A172 (cell line): ENCODE results near the gene STATH. TPM values are rescaled to one million over a fixed set of nuclear protein-coding genes. Genes with fewer than 3 reads are reported as not detected.
A peak's percentile ranks its signal among the peaks of the same experiment; 100 is the strongest.
"Not testable (repeated sequence)": the region's sequence is repeated elsewhere in the genome, so short reads cannot be mapped to it uniquely, and the experiment has no call there.

Source experiments
- DNase-seq: peaks from one replicate; pipeline ENCODE4 v3.0.0-alpha.2; 2015; ENCODE audit warnings: low spot score
- total RNA-seq: library from RNA; depleted of rRNA; stranded (reverse); fragments of >200 nt; shearing (Covaris generic); gene quantifications from 2 replicates; pipeline ENCODE4 v1.2.3, GENCODE V29; 2014; rRNA removed

Gene STATH
- not detected in 2 replicates for total RNA-seq

DNA sequence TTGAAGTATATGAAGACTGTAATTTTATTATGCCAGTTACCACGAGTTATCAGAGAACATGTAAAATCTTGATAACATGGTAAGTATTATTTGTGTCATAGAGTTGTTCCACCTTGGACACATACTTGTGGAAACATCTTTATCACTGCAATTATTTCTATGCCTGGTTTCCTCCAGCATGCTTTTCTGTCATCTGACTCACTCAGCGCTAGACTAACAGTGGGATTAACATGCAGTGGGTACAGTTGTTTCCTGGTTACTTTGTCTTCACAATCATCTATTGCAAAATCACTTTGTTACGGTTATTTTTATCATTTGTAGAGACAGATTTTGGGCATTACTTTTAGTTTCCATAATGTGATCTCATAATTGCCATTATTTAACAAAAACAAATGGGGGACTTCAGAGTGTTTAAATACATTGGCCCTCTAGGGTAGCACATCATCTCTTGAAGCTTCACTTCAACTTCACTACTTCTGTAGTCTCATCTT lies at the start of gene STATH:
STATH (plus strand) TSS at position 441 of the 491 bp plus-strand sequence. CDS start 2,472 bp downstream, outside the sequence.
- peak; percentile 0 for DNase-seq

- DNase-seq: no peak
Measured at GRCh38 chr4:69951602-69952001, 44.2 kb upstream of the STATH start.

DNA sequence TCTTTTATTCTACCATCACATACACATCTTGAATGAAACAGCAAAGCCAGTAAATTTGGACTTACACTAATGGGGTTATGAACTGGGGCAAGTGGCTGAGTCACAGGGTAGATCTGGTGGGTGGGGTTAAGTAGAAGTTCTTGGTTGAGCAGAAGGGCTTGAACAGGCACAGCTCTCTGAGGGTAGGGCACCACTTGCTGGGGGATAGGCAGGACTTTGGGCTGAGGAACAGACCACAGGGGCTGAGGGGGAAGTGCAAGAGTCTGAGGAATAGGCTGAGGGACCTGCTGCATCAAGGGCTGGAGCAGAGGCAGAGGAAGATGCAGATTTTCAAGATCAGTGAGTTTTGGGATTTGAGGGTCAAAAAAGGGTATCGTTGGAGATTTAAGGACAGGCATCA lies 38.6 kb upstream of the STATH start:
- DNase-seq: no peak

DNA sequence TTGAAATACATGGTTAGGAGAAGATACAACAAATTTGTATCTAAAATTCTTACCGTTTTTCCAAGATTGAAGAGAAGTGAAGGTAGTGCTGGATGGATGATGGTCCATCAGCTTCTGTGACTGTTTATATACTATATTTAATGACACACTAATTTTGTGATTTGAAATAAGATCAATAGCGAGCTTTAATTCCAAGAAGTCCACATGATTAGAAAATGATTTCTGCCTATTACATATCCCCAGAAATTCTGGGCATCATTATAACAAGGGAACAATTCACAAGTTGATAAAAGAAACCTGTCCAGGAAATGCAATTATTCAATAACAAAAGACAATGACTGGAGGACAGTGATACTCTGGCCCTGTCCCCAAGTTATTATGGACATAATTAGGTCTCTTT lies 30.1 kb upstream of the STATH start, which contains the start of gene CSN2:
CSN2 (minus strand) TSS at position 101 of the 400 bp plus-strand sequence. CDS start 4,733 bp downstream, outside the sequence.
- no peak for DNase-seq

DNA sequence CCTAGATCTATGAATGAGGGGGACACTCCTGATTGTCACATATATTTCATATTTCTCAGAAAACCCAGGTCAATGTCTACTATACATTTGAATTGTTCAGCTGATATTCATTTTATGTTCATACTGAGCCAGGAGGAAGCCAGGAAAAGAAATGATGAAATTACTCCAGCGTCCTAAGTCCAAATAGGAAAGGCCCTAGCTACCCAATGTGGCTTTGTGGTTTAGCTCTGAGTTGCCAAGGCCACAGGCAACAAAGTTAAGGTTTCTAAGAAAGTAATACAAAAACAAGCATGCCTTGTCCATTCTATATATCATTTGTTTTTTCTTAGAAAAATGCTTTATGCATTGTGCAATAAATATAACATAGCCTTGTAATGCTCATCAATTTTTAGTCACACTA lies 25.7 kb upstream of the STATH start:
- no peak for DNase-seq

- DNase-seq: no peak
Measured at GRCh38 chr4:69974631-69975030, 21.1 kb upstream of the STATH start.

DNA sequence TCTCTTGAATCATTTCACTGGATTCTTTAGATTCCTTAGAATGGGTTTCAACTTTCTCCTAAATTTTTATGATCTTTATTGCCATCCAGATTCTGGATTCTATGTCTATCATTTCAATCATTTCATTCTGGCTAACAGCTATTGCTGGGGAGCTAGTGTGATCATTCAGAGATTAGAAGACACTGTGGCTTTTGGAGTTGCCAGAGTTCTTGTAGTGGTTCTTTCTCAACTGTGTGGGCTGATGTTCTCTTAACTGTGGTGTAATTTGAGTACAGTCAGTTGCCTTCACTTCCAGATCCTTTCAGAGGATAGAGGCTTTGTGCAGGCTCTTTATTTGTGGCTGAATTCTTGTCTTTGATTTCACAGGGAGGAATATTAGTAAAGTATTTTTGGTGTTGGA lies 18.2 kb upstream of the STATH start:
- no peak for DNase-seq

DNA sequence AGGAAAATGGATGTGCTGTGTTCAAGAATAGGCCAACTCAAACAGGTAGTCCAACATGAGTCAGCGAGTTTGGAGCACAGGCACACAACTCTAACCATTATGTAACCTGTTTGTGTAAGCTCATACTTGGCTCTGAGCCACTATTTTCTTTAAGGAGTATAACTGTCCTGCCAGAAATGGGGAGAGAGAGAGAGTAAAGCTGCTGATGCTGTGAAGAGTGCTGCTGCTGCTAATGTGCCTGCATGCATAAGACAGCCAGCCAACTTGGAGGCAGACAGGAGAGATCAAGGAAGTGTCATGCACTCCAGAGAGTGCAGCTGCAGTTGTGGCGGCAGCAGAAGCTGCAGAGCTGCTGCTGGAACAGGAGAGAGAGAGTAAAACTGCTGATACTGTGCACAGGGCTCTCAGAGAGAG lies 11.7 kb upstream of the STATH start:
- peak; percentile 7 for DNase-seq

DNA sequence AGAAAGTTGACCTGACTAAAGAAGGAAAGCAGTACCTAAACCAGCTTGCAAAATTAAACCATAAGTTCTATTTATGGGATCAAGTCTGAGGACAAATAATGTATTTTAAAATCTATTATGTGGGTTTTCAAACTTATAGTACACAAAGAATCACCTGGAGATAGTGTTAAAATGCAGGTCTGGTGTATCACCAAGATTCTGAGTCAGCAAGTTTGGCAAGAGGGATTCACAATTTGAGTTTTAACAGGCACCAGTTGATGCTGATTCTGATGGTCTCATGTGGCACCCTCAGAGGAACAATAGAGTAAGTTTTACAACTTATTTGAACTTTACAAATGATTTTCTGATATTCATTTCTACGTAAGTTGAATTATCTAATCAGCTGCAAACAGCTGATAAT lies 9.1 kb upstream of the STATH start:
- DNase-seq: no peak

- no peak for DNase-seq
Measured at GRCh38 chr4:69991016-69991415, 4.8 kb upstream of the STATH start.

DNA sequence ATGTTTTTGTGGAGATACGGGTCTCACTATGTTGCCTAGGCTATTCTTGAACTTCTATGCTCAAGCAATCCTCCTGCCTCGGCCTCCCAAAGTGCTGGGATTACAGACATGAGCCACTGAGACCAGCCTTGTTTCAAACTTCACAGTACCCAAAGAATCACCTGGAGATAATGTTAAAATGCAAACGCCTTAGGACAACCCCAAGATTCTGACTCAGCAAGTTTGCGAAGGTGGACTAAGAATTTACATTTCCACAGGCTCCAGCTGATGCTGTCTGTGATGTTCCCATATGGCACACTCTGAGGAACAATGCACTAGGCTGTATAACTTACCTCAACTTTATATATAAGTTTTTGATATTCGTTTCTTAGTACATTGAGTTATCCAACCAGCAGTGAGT lies 984 bp upstream of the STATH start:
- no peak for DNase-seq

GRCh38 chr4:69999420-69999819 lies 3.7 kb downstream of the STATH start:
- DNase-seq: no peak

DNA sequence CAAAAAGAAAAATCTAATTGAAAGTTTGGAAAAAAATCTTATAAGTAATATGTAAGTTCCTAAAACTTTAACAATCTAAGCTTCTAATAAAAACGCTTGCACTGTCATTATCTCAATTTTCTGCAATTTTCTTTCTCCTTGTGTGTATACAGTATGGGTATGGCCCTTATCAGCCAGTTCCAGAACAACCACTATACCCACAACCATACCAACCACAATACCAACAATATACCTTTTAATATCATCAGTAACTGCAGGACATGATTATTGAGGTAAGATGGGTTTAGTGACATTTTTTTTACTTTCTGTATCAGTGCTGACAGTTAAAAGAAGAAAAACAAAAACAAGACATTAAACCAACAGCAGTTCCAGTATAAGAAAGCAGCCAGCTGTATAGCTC lies 4.9 kb downstream of the STATH start:
- no peak for DNase-seq

DNA sequence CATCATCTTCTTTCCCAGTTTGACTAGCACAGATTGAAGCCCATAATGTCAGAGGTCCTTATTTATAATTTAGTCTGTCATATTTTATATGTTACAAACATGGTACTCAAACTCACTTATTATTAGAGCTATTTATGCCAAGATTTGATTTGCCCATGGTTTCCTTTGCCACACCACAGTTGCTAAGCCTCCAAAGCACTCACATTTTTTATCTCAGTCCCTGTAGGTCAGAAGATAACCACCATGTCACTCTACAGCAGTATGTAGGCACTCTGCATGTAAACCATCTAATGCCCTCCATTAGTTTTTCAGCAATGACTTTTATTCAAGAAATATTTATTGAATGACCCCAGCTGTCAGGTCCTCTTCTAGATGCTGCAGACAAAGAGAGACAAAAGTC lies 6.7 kb downstream of the STATH start:
- DNase-seq: no peak

- no peak for DNase-seq
Measured at GRCh38 chr4:70008771-70009170, 13.0 kb downstream of the STATH start.

- DNase-seq: not testable (repeated sequence)
Measured at GRCh38 chr4:70019006-70019405, 23.2 kb downstream of the STATH start.

DNA sequence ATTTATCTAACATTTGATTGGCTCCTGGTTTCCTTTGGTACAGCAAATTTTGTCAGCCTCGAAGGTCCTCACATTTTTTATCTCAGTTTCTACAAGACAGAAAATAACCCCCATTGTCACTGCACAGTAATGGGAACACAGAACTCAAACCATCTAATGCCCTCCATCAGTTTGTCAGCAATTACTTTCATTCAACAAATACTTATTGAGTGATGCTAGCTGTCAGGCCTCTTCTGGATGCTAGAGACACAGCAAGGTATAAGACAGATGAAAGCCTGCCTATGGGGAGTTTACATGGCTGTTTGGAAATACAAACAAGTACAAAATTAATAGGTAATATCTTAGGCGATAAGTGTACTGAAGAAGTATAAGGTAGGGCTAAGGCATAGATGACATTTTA lies 27.5 kb downstream of the STATH start:
- DNase-seq: no peak

DNA sequence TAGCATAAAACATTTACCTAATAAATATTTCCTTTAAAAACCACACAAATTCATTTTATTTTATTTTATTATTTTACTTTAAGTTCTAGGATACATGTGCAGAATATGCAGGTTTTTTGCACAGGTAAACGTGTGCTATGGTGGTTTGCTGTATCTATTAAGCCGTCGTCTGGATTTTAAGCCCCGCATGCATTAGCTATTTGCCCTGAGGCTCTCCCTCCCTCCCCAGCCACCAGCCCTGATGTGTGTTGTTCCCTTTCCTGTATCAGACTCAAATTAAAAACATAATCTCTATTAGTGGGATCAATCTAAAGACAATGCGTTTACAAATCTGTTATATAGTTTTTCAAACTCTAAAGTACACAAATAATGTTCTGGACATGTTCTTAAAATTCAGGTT lies 31.2 kb downstream of the STATH start:
- no peak for DNase-seq

GRCh38 chr4:70028159-70028558 lies 32.4 kb downstream of the STATH start, which contains the start of gene HTN3:
Gene HTN3 (plus strand): TSS chr4:70028459. CDS start chr4:70030741, 2,282 bp downstream.
- DNase-seq: peak; percentile 1

DNA sequence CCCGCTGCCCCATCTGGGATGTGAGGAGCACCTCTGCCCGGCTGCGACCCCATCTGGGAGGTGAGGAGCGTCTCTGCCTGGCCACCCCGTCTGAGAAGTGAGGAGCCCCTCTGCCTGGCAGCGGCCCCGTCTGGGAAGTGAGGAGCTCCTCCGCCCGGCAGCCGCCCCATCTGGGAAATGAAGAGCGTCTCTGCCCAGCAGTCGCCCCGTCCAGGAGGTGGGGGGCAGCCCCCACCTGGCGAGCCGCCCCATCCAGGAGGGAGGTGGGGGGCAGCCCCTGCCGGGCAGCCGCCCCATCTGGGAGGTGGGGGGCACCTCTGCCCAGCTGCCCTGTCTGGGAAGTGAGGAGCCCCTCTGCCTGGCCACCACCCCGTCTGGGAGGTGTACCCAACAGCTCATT lies 41.8 kb downstream of the STATH start:
- DNase-seq: not testable (repeated sequence)

GRCh38 chr4:70039928-70040327 lies 44.2 kb downstream of the STATH start:
- DNase-seq: not testable (repeated sequence)

GRCh38 chr4:70041652-70042286 lies 46.0 kb downstream of the STATH start:
- no peak for DNase-seq

GRCh38 chr4:70050138-70050537 lies 54.4 kb downstream of the STATH start, which contains the start of gene HTN1:
Gene HTN1 (plus strand): TSS chr4:70050438. CDS start chr4:70053077, 2,639 bp downstream.
- not testable (repeated sequence) for DNase-seq
